Panc1 (cell line): ENCODE data around the gene POLD1. TPM values are rescaled to one million over a fixed set of nuclear protein-coding genes. Genes with fewer than 3 reads are reported as not detected.

ENCODE experiments used
- ATAC-seq: fragments of 200-7000 bp; cut with Tn5 transposase; 2 replicates; pipeline ENCODE4 v1.9.1; 2020; ENCODE audit warnings: mild to moderate bottlenecking, moderate library complexity
- BruUV-seq: library from RNA; stranded (reverse); fragments of 400-500 nt; replicated peaks from 2 replicates; lab custom pipeline; 2021; lab: Mats Ljungman, UMichigan
- CTCF ChIA-PET: fragments of 300-600 bp; sonication (Branson Sonifier 250); formaldehyde crosslinking; loops from one replicate; lab custom pipeline; 2022; ENCODE audit warnings: antibody characterized with exemption; lab: Charles Lee
- POLR2A ChIA-PET: fragments of 300-600 bp; sonication (Branson Sonifier 250); formaldehyde crosslinking; loops from one replicate; lab custom pipeline; 2022; ENCODE audit warnings: antibody characterized with exemption; lab: Charles Lee
- DNase-seq: peaks from one replicate; pipeline ENCODE4 v3.0.0-alpha.2; 2010; ENCODE audit warnings: low read depth, low spot score
- H3K27ac ChIP-seq: 2 replicates; pipeline ENCODE4 v1.5.1; 2011; ENCODE audit warnings: mild to moderate bottlenecking, low read length, inconsistent platforms
- H3K27me3 ChIP-seq: fragments of 200-500 bp; sonication (Bioruptor generic); 2 replicates; pipeline ENCODE4 v1.6.0; 2014; ENCODE audit warnings: low read length, inconsistent platforms; ENCODE audit not compliant: control insufficient read depth, insufficient read depth
- H3K36me3 ChIP-seq: fragments of 200-500 bp; sonication (Bioruptor generic); 2 replicates; pipeline ENCODE4 v1.5.1; 2014; ENCODE audit warnings: inconsistent platforms, mild to moderate bottlenecking, low read length, moderate library complexity; ENCODE audit not compliant: control insufficient read depth, insufficient read depth
- H3K4me1 ChIP-seq: 2 replicates; pipeline ENCODE4 v1.5.1; 2011; ENCODE audit warnings: inconsistent platforms, mild to moderate bottlenecking, low read length, moderate library complexity; ENCODE audit not compliant: control insufficient read depth, insufficient read depth
- H3K4me3 ChIP-seq, 2 experiments: 2 replicates each; pipeline ENCODE4 v1.5.1; 2011 to 2012; ENCODE audit warnings: low read depth in 2 of 2, low read length in 2 of 2, mild to moderate bottlenecking in 2 of 2, inconsistent platforms in 1 of 2, moderate library complexity in 1 of 2
- H3K9me3 ChIP-seq: fragments of 200-500 bp; sonication (Bioruptor generic); 2 replicates; pipeline ENCODE4 v1.5.1; 2014; ENCODE audit warnings: low read depth, mild to moderate bottlenecking, inconsistent platforms, low read length, moderate library complexity; ENCODE audit not compliant: control insufficient read depth, insufficient read depth
- POLR2AphosphoS5 ChIP-seq: IDR thresholded peaks from 2 replicates; pipeline ENCODE4 v1.6.1; 2012; ENCODE audit warnings: mild to moderate bottlenecking, low read depth, low read length, moderate library complexity
- SIN3A ChIP-seq: IDR thresholded peaks from 2 replicates; pipeline ENCODE4 v1.6.1; 2012; ENCODE audit warnings: low read depth, mild to moderate bottlenecking, low read length, moderate library complexity, borderline replicate concordance; ENCODE audit not compliant: insufficient read depth
- TCF7L2 ChIP-seq: IDR thresholded peaks from 2 replicates; pipeline ENCODE4 v1.6.1; 2011; ENCODE audit warnings: mild to moderate bottlenecking, low read depth, low read length, inconsistent platforms
- in situ Hi-C: cut with HindIII; loops from 2 replicates; pipeline ENCODE4 v1.10.0; 2016; ENCODE audit warnings: low sequenced_read_pairs, low pct_unique_long_range_greater_than_20kb
- intact Hi-C: fragments of 100-400 bp; cut with micrococcal nuclease; formaldehyde crosslinking; loops from one replicate; pipeline ENCODE4 v1.10.0; 2022; ENCODE audit not compliant: unreplicated experiment
- total RNA-seq: library from RNA; stranded (reverse); gene quantifications from one replicate; pipeline ENCODE4 v1.2.1, GENCODE V29; 2021; ENCODE audit not compliant: unreplicated experiment
- TF ChIP-seq, protein P1 (sequence below): fragments of 450-650 bp; IDR thresholded peaks from 2 replicates; pipeline ENCODE4 v1.5.1; 2017; ENCODE audit warnings: mild to moderate bottlenecking
- TF ChIP-seq, protein P2 (sequence below), 2 experiments: IDR thresholded peaks; 2 replicates each; pipeline ENCODE4 v1.6.1; 2011 to 2012; ENCODE audit warnings: low read depth in 2 of 2, control low read depth in 1 of 2, low read length in 1 of 2, mild to moderate bottlenecking in 1 of 2, moderate library complexity in 1 of 2; ENCODE audit not compliant: insufficient read depth in 1 of 2

Gene POLD1
- total RNA-seq, 1 experiment from 2014 or later = 71.7 TPM

DNA sequence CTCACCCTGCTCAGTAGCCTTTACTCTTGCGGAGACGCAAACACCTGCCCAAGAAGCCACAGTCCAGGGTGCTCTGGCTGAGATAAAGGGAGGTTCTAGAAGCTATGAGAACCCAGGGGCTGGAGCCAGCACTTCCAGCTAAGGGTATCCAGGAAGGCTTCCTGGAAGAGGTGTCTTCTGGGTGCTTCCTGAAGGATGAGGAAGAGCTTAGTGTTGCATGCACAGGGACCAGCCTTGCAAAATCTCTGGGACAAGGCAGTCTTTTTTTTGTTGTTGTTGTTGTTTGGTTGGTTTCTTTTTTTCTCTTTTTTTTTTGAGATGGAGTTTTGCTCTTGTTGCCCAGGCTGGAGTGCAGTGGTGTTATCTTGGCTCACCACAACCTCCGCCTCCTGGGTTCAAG lies 69.1 kb downstream of the POLD1 start:
- in situ Hi-C loops (no loop called here), intact Hi-C loops (no loop called here)
- H3K4me1 ChIP-seq = no peaks in the 10 kb centered on the region
- H3K36me3 ChIP-seq = no peaks in the 10 kb centered on the region
- DNase-seq (no peak), ATAC-seq (no peak)
- CTCF ChIA-PET = no interaction called here
- no TSS peak for BruUV-seq
- no peak for TF ChIP-seq TCF7L2
- TF ChIP-seq, protein P1, sequence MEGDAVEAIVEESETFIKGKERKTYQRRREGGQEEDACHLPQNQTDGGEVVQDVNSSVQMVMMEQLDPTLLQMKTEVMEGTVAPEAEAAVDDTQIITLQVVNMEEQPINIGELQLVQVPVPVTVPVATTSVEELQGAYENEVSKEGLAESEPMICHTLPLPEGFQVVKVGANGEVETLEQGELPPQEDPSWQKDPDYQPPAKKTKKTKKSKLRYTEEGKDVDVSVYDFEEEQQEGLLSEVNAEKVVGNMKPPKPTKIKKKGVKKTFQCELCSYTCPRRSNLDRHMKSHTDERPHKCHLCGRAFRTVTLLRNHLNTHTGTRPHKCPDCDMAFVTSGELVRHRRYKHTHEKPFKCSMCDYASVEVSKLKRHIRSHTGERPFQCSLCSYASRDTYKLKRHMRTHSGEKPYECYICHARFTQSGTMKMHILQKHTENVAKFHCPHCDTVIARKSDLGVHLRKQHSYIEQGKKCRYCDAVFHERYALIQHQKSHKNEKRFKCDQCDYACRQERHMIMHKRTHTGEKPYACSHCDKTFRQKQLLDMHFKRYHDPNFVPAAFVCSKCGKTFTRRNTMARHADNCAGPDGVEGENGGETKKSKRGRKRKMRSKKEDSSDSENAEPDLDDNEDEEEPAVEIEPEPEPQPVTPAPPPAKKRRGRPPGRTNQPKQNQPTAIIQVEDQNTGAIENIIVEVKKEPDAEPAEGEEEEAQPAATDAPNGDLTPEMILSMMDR = no peak
- TF ChIP-seq SIN3A = no peak
- TF ChIP-seq, protein P2, sequence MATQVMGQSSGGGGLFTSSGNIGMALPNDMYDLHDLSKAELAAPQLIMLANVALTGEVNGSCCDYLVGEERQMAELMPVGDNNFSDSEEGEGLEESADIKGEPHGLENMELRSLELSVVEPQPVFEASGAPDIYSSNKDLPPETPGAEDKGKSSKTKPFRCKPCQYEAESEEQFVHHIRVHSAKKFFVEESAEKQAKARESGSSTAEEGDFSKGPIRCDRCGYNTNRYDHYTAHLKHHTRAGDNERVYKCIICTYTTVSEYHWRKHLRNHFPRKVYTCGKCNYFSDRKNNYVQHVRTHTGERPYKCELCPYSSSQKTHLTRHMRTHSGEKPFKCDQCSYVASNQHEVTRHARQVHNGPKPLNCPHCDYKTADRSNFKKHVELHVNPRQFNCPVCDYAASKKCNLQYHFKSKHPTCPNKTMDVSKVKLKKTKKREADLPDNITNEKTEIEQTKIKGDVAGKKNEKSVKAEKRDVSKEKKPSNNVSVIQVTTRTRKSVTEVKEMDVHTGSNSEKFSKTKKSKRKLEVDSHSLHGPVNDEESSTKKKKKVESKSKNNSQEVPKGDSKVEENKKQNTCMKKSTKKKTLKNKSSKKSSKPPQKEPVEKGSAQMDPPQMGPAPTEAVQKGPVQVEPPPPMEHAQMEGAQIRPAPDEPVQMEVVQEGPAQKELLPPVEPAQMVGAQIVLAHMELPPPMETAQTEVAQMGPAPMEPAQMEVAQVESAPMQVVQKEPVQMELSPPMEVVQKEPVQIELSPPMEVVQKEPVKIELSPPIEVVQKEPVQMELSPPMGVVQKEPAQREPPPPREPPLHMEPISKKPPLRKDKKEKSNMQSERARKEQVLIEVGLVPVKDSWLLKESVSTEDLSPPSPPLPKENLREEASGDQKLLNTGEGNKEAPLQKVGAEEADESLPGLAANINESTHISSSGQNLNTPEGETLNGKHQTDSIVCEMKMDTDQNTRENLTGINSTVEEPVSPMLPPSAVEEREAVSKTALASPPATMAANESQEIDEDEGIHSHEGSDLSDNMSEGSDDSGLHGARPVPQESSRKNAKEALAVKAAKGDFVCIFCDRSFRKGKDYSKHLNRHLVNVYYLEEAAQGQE (IDR thresholded peaks at IDR 0.05; ENCODE audit: insufficient read depth in 1 of 2, low read depth in 2 of 2, low read length in 1 of 2) = no peak
- no peak for TF ChIP-seq POLR2AphosphoS5
- no peaks in the 10 kb centered on the region for H3K9me3 ChIP-seq
- no peak overlapping the region for H3K4me3 ChIP-seq
- POLR2A ChIA-PET = no interaction called here
- H3K27me3 ChIP-seq = no peaks in the 10 kb centered on the region
- H3K27ac ChIP-seq = no peak overlapping the region

DNA sequence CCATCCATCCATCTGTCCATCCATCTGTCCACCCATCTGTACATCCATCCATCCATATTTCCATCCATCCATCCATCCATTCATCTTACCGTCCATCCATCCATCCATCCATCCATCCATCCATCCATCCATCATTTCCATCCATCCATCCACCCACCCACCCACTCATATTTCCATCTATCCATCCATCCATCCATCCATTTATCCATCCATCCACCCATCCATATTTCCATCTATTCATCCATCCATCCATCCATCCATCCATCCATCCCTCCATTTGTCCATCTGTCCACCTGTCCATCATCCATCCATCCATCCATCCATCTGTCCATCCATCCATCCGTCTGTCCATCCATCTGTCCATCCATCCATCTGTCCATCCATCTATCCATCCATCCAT lies 71.8 kb downstream of the POLD1 start:
- ATAC-seq (no peak), DNase-seq (no peak)
- H3K4me1 ChIP-seq = no peaks in the 10 kb centered on the region; the same call in 1 of the 2 replicates
- BruUV-seq = no TSS peak
- TF ChIP-seq, protein P1 = no peak
- no peak for TF ChIP-seq SIN3A
- TF ChIP-seq TCF7L2 = no peak
- no peak for TF ChIP-seq POLR2AphosphoS5
- TF ChIP-seq, protein P2 (IDR thresholded peaks at IDR 0.05; ENCODE audit: insufficient read depth in 1 of 2, low read depth in 2 of 2, low read length in 1 of 2) = no peak
- no peaks in the 10 kb centered on the region for H3K27me3 ChIP-seq
- H3K27ac ChIP-seq = no peak overlapping the region
- H3K9me3 ChIP-seq = no peaks in the 10 kb centered on the region
- ChIA-PET POLR2A (no interaction called here), CTCF (no interaction called here)
- H3K36me3 ChIP-seq = no peaks in the 10 kb centered on the region
- H3K4me3 ChIP-seq = no peak overlapping the region
- intact Hi-C loops = no loop called here
- in situ Hi-C loops = no loop called here
